Mucosa of stomach (tissue), 1 donor: ENCODE measurements around the gene HBD.

Experiments
- H3K27me3 ChIP-seq: one replicate; pipeline ENCODE4 v1.7.0; 2013; ENCODE audit warnings: mild to moderate bottlenecking, low read length; ENCODE audit not compliant: control insufficient read depth, insufficient read depth
- H3K36me3 ChIP-seq: one replicate; pipeline ENCODE4 v1.7.0; 2013; ENCODE audit warnings: low read length; ENCODE audit not compliant: control insufficient read depth, insufficient read depth
- H3K4me1 ChIP-seq: one replicate; pipeline ENCODE4 v1.7.0; 2013; ENCODE audit warnings: mild to moderate bottlenecking, low read length; ENCODE audit not compliant: control insufficient read depth, insufficient read depth
- H3K4me3 ChIP-seq: one replicate; pipeline ENCODE4 v1.7.0; 2013; ENCODE audit warnings: low read length
- H3K9ac ChIP-seq: one replicate; pipeline ENCODE4 v1.7.0; 2013; ENCODE audit warnings: mild to moderate bottlenecking, low read length, moderate library complexity
- H3K9me3 ChIP-seq: one replicate; pipeline ENCODE4 v1.7.0; 2013; ENCODE audit warnings: mild to moderate bottlenecking, low read length, moderate library complexity; ENCODE audit not compliant: control insufficient read depth
- donor health status: Pancreatic carcinoma.

The HBD gene

GRCh38 chr11:5240056-5240455 lies 5.8 kb upstream of the HBD start:
- H3K27me3 ChIP-seq = no peaks in the 10 kb centered on the region
- H3K9ac ChIP-seq = no peak overlapping the region
- no peaks in the 10 kb centered on the region for H3K9me3 ChIP-seq
- no peaks in the 10 kb centered on the region for H3K36me3 ChIP-seq
- H3K4me3 ChIP-seq = no peak overlapping the region
- no peaks in the 10 kb centered on the region for H3K4me1 ChIP-seq

- H3K27me3 ChIP-seq = no peaks in the 10 kb centered on the region
- H3K9ac ChIP-seq = no peak overlapping the region
- no peak overlapping the region for H3K4me3 ChIP-seq
- no peaks in the 10 kb centered on the region for H3K4me1 ChIP-seq
- no peaks in the 10 kb centered on the region for H3K9me3 ChIP-seq
- no peaks in the 10 kb centered on the region for H3K36me3 ChIP-seq
Measured at GRCh38 chr11:5239046-5239445, 4.8 kb upstream of the HBD start.

GRCh38 chr11:5238486-5238885 lies 4.2 kb upstream of the HBD start:
- Histone ChIP-seq H3K4me3 (no peak overlapping the region), H3K4me1 (no peaks in the 10 kb centered on the region), H3K9me3 (no peaks in the 10 kb centered on the region), H3K9ac (no peak overlapping the region), H3K36me3 (no peaks in the 10 kb centered on the region), H3K27me3 (no peaks in the 10 kb centered on the region)

GRCh38 chr11:5237420-5237819 lies 3.1 kb upstream of the HBD start:
- Histone ChIP-seq H3K4me1 (no peaks in the 10 kb centered on the region), H3K9me3 (no peaks in the 10 kb centered on the region), H3K9ac (no peak overlapping the region), H3K27me3 (no peaks in the 10 kb centered on the region), H3K36me3 (no peaks in the 10 kb centered on the region), H3K4me3 (no peak overlapping the region)

- Histone ChIP-seq H3K4me3 (no peak overlapping the region), H3K27me3 (no peaks in the 10 kb centered on the region), H3K9me3 (no peaks in the 10 kb centered on the region), H3K36me3 (no peaks in the 10 kb centered on the region), H3K9ac (no peak overlapping the region), H3K4me1 (no peaks in the 10 kb centered on the region)
Measured at GRCh38 chr11:5235364-5236095, 1.2 kb upstream of the HBD start.

- Histone ChIP-seq H3K36me3 (no peaks in the 10 kb centered on the region), H3K4me3 (no peak overlapping the region), H3K9me3 (no peaks in the 10 kb centered on the region), H3K4me1 (no peaks in the 10 kb centered on the region), H3K27me3 (no peaks in the 10 kb centered on the region), H3K9ac (no peak overlapping the region)
Measured at GRCh38 chr11:5233307-5233706, 976 bp downstream of the HBD start.

- Histone ChIP-seq H3K27me3 (no peaks in the 10 kb centered on the region), H3K36me3 (no peaks in the 10 kb centered on the region), H3K4me1 (no peaks in the 10 kb centered on the region), H3K9ac (no peak overlapping the region), H3K4me3 (no peak overlapping the region), H3K9me3 (no peaks in the 10 kb centered on the region)
Measured at GRCh38 chr11:5232821-5233220, 1.5 kb downstream of the HBD start.

- no peak overlapping the region for H3K9ac ChIP-seq
- H3K4me1 ChIP-seq = no peaks in the 10 kb centered on the region
- no peaks in the 10 kb centered on the region for H3K9me3 ChIP-seq
- no peaks in the 10 kb centered on the region for H3K36me3 ChIP-seq
- no peak overlapping the region for H3K4me3 ChIP-seq
- no peaks in the 10 kb centered on the region for H3K27me3 ChIP-seq
Measured at GRCh38 chr11:5232176-5232575, 2.1 kb downstream of the HBD start.

- no peaks in the 10 kb centered on the region for H3K4me1 ChIP-seq
- H3K9me3 ChIP-seq = no peaks in the 10 kb centered on the region
- H3K36me3 ChIP-seq = no peaks in the 10 kb centered on the region
- no peaks in the 10 kb centered on the region for H3K27me3 ChIP-seq
- H3K4me3 ChIP-seq = no peak overlapping the region
- no peak overlapping the region for H3K9ac ChIP-seq
Measured at GRCh38 chr11:5231111-5231510, 3.2 kb downstream of the HBD start.

- Histone ChIP-seq H3K36me3 (no peaks in the 10 kb centered on the region), H3K27me3 (no peaks in the 10 kb centered on the region), H3K4me3 (no peak overlapping the region), H3K9ac (no peak overlapping the region), H3K9me3 (no peaks in the 10 kb centered on the region), H3K4me1 (no peaks in the 10 kb centered on the region)
Measured at GRCh38 chr11:5230266-5230665, 4.0 kb downstream of the HBD start.

GRCh38 chr11:5229796-5230195 lies 4.5 kb downstream of the HBD start:
- Histone ChIP-seq H3K9ac (no peak overlapping the region), H3K36me3 (no peaks in the 10 kb centered on the region), H3K27me3 (no peaks in the 10 kb centered on the region), H3K4me1 (no peaks in the 10 kb centered on the region), H3K4me3 (no peak overlapping the region), H3K9me3 (no peaks in the 10 kb centered on the region)

GRCh38 chr11:5229356-5229755 lies 4.9 kb downstream of the HBD start:
- no peaks in the 10 kb centered on the region for H3K4me1 ChIP-seq
- no peaks in the 10 kb centered on the region for H3K27me3 ChIP-seq
- H3K9ac ChIP-seq = no peak overlapping the region
- H3K9me3 ChIP-seq = no peaks in the 10 kb centered on the region
- H3K4me3 ChIP-seq = no peak overlapping the region
- no peaks in the 10 kb centered on the region for H3K36me3 ChIP-seq

GRCh38 chr11:5228124-5228523 lies 6.2 kb downstream of the HBD start:
- no peak overlapping the region for H3K4me3 ChIP-seq
- no peak overlapping the region for H3K9ac ChIP-seq
- no peaks in the 10 kb centered on the region for H3K9me3 ChIP-seq

More at GRCh38 chr11:5228124-5228523, 6.2 kb downstream of the HBD start:
- Histone ChIP-seq H3K4me1 (no peaks in the 10 kb centered on the region), H3K36me3 (no peaks in the 10 kb centered on the region), H3K27me3 (no peaks in the 10 kb centered on the region)
